WTC11 (cell line): ENCODE data around the gene PURA. TPM values are rescaled to one million over a fixed set of nuclear protein-coding genes. Genes with fewer than 3 reads are reported as not detected.

Experiments used
- ATAC-seq: fragments of 200-7000 bp; cut with Tn5 transposase; 2 replicates; pipeline ENCODE4 v1.10.0; 2021; ENCODE audit warnings: mild to moderate bottlenecking, moderate library complexity
- CTCF ChIA-PET: fragments of 300-600 bp; sonication (Branson Sonifier 250); formaldehyde crosslinking; loops from one replicate; lab custom pipeline; 2021; ENCODE audit warnings: antibody characterized with exemption; lab: Charles Lee
- POLR2A ChIA-PET: fragments of 350-600 bp; sonication (Branson Sonifier 250); formaldehyde crosslinking; loops from one replicate; lab custom pipeline; 2021; ENCODE audit warnings: antibody characterized with exemption; lab: Charles Lee
- DNase-seq: peaks from one replicate; pipeline ENCODE4 v3.0.0; 2021; ENCODE audit warnings: low spot score
- H3K27ac Mint-ChIP-seq: 2 replicates; pipeline ENCODE4 v1.8.0; 2021; ENCODE audit warnings: mixed read lengths
- H3K27me3 Mint-ChIP-seq: 2 replicates; pipeline ENCODE4 v1.8.0; 2021; ENCODE audit warnings: low read depth, mild to moderate bottlenecking, moderate library complexity, mixed read lengths
- H3K36me3 Mint-ChIP-seq: 2 replicates; pipeline ENCODE4 v1.8.0; 2021; ENCODE audit warnings: mixed read lengths
- H3K4me1 Mint-ChIP-seq: 2 replicates; pipeline ENCODE4 v1.8.0; 2022; ENCODE audit warnings: mixed read lengths
- H3K4me3 Mint-ChIP-seq: 2 replicates; pipeline ENCODE4 v1.8.0; 2021; ENCODE audit warnings: mild to moderate bottlenecking, moderate library complexity, mixed read lengths
- H3K9me3 Mint-ChIP-seq: 2 replicates; pipeline ENCODE4 v1.8.0; 2021; ENCODE audit warnings: mixed read lengths
- ATF6 ChIP-seq: sonication (generic); formaldehyde crosslinking; IDR thresholded peaks from 2 replicates; pipeline ENCODE4 v1.8.1; 2023; ENCODE audit warnings: mild to moderate bottlenecking, missing genetic modification reagents
- CDX4 ChIP-seq: fragments of 250-450 bp; sonication (Bioruptor Pico); IDR thresholded peaks from 2 replicates; pipeline ENCODE4 v1.9.0; 2021; ENCODE audit warnings: moderate library complexity, mild to moderate bottlenecking, inconsistent platforms, borderline replicate concordance
- E2F1 ChIP-seq: sonication (generic); formaldehyde crosslinking; IDR thresholded peaks from 2 replicates; pipeline ENCODE4 v1.8.0; 2022; ENCODE audit warnings: mild to moderate bottlenecking, missing genetic modification reagents
- E2F5 ChIP-seq: sonication (generic); formaldehyde crosslinking; IDR thresholded peaks from 2 replicates; pipeline ENCODE4 v1.8.1; 2022; ENCODE audit warnings: mild to moderate bottlenecking, moderate library complexity, missing genetic modification reagents
- ELF4 ChIP-seq: sonication (generic); formaldehyde crosslinking; IDR thresholded peaks from 2 replicates; pipeline ENCODE4 v1.8.1; 2022; ENCODE audit warnings: low read depth, mild to moderate bottlenecking, moderate library complexity, missing genetic modification reagents
- EMX1 ChIP-seq: fragments of 250-450 bp; sonication (Bioruptor Pico); IDR thresholded peaks from 2 replicates; pipeline ENCODE4 v1.8.0; 2021; ENCODE audit warnings: mild to moderate bottlenecking
- HMGA2 ChIP-seq: fragments of 250-450 bp; sonication (Bioruptor Pico); IDR thresholded peaks from 2 replicates; pipeline ENCODE4 v1.4.0; 2021; ENCODE audit warnings: mild to moderate bottlenecking, moderate library complexity
- HMGXB4 ChIP-seq: sonication (generic); formaldehyde crosslinking; IDR thresholded peaks from 2 replicates; pipeline ENCODE4 v1.8.1; 2023; ENCODE audit warnings: mild to moderate bottlenecking, moderate library complexity, missing genetic modification reagents
- JAZF1 ChIP-seq: fragments of 250-450 bp; sonication (Bioruptor Pico); IDR thresholded peaks from 2 replicates; pipeline ENCODE4 v1.9.0; 2021; ENCODE audit warnings: moderate library complexity, mild to moderate bottlenecking, inconsistent platforms
- NFATC4 ChIP-seq: fragments of 250-450 bp; sonication (Bioruptor Pico); IDR thresholded peaks from 2 replicates; pipeline ENCODE4 v1.9.0; 2021; ENCODE audit warnings: mild to moderate bottlenecking
- NFE2L1 ChIP-seq: sonication (generic); formaldehyde crosslinking; IDR thresholded peaks from 2 replicates; pipeline ENCODE4 v1.8.1; 2023; ENCODE audit warnings: missing genetic modification reagents
- OVOL2 ChIP-seq: fragments of 250-450 bp; sonication (Bioruptor Pico); IDR thresholded peaks from 2 replicates; pipeline ENCODE4 v1.9.0; 2021; ENCODE audit warnings: mild to moderate bottlenecking, borderline replicate concordance
- SOX15 ChIP-seq: fragments of 250-450 bp; sonication (Bioruptor Pico); IDR thresholded peaks from 2 replicates; pipeline ENCODE4 v1.9.0; 2021; ENCODE audit warnings: mild to moderate bottlenecking
- TEAD4 ChIP-seq: sonication (generic); formaldehyde crosslinking; IDR thresholded peaks from 2 replicates; pipeline ENCODE4 v1.8.0; 2022; ENCODE audit warnings: mild to moderate bottlenecking, missing genetic modification reagents
- ZBTB21 ChIP-seq: sonication (generic); formaldehyde crosslinking; IDR thresholded peaks from 2 replicates; pipeline ENCODE4 v1.8.1; 2023; ENCODE audit warnings: mild to moderate bottlenecking, missing genetic modification reagents, borderline replicate concordance
- ZNF138 ChIP-seq: sonication (generic); formaldehyde crosslinking; conservative IDR thresholded peaks from 2 replicates; pipeline ENCODE4 v1.8.1; 2022; ENCODE audit warnings: mild to moderate bottlenecking, moderate library complexity, missing genetic modification reagents
- ZNF263 ChIP-seq: sonication (generic); formaldehyde crosslinking; IDR thresholded peaks from 2 replicates; pipeline ENCODE4 v1.8.1; 2022; ENCODE audit warnings: low read depth, mild to moderate bottlenecking, moderate library complexity, missing genetic modification reagents
- ZNF423 ChIP-seq: fragments of 250-450 bp; sonication (Bioruptor Pico); IDR thresholded peaks from 2 replicates; pipeline ENCODE4 v2.1.2; 2022; ENCODE audit warnings: mild to moderate bottlenecking, moderate library complexity
- ZNF671 ChIP-seq: fragments of 250-450 bp; sonication (Bioruptor Pico); IDR thresholded peaks from 2 replicates; pipeline ENCODE4 v1.8.0; 2021; ENCODE audit warnings: mild to moderate bottlenecking
- total RNA-seq: library from RNA; stranded (reverse); gene quantifications from 3 replicates; pipeline ENCODE4 v1.2.3, GENCODE V29; 2021
- TF ChIP-seq, protein P1 (sequence below): sonication (generic); formaldehyde crosslinking; IDR thresholded peaks from 2 replicates; pipeline ENCODE4 v1.8.0; 2023; ENCODE audit warnings: mild to moderate bottlenecking, missing genetic modification reagents
- TF ChIP-seq, protein P2 (sequence below): fragments of 250-450 bp; sonication (Bioruptor Pico); IDR thresholded peaks from 2 replicates; pipeline ENCODE4 v1.8.0; 2021; ENCODE audit warnings: mild to moderate bottlenecking
- TF ChIP-seq, protein P3 (sequence below): sonication (generic); formaldehyde crosslinking; IDR thresholded peaks from 2 replicates; pipeline ENCODE4 v1.8.1; 2022; ENCODE audit warnings: low read depth, mild to moderate bottlenecking, moderate library complexity, missing genetic modification reagents, borderline replicate concordance

The PURA gene
- total RNA-seq, 1 experiment from 2014 or later: 9.0 TPM

DNA sequence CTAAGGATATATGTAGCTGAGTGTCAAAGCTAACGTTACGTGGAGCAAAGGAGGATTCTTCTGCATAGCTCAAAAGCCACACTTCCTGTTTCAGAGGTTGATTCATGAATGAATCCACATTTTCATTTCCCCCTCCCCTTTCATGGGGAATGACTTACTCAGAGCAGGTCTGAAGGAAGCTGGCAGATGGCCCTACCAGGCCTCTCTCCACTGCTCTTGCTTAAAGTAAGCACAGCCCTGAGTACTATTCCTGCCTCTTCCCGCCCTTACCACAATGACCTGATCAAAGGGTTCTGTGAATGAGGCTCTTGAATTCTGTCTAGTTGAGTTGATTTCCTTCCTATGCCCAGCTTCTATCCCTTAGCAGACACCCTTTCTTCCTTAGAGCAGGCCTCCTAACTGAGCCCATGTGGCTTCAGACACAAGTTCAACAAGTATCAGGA lies 18.1 kb downstream of the PURA start (continued):
- TF ChIP-seq E2F5 (CRISPR knock-in tag): no peak
- no peak for TF ChIP-seq EMX1
- no peak for TF ChIP-seq HMGXB4 (CRISPR knock-in tag)
- TF ChIP-seq HMGA2 (CRISPR knock-in tag): no peak
- TF ChIP-seq CDX4 (CRISPR knock-in tag): no peak
- TF ChIP-seq ZNF263 (CRISPR knock-in tag): no peak
- TF ChIP-seq JAZF1: no peak
- TF ChIP-seq, protein P1, sequence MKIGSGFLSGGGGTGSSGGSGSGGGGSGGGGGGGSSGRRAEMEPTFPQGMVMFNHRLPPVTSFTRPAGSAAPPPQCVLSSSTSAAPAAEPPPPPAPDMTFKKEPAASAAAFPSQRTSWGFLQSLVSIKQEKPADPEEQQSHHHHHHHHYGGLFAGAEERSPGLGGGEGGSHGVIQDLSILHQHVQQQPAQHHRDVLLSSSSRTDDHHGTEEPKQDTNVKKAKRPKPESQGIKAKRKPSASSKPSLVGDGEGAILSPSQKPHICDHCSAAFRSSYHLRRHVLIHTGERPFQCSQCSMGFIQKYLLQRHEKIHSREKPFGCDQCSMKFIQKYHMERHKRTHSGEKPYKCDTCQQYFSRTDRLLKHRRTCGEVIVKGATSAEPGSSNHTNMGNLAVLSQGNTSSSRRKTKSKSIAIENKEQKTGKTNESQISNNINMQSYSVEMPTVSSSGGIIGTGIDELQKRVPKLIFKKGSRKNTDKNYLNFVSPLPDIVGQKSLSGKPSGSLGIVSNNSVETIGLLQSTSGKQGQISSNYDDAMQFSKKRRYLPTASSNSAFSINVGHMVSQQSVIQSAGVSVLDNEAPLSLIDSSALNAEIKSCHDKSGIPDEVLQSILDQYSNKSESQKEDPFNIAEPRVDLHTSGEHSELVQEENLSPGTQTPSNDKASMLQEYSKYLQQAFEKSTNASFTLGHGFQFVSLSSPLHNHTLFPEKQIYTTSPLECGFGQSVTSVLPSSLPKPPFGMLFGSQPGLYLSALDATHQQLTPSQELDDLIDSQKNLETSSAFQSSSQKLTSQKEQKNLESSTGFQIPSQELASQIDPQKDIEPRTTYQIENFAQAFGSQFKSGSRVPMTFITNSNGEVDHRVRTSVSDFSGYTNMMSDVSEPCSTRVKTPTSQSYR (CRISPR knock-in tag): no peak
- TF ChIP-seq TEAD4: no peak
- TF ChIP-seq ZNF423 (CRISPR knock-in tag): no peak
- no peak for TF ChIP-seq NFE2L1 (CRISPR knock-in tag)
- TF ChIP-seq ELF4: no peak

GRCh38 chr5:140133514-140134167 lies 19.7 kb downstream of the PURA start:
- no peak for ATAC-seq
- no peak for DNase-seq
- peaks cover 15% of the 10 kb centered on the region for H3K4me1 Mint-ChIP-seq
- TF ChIP-seq ATF6 (CRISPR knock-in tag) (no peak), ZNF138 (no peak), ZNF671 (CRISPR knock-in tag) (no peak), NFATC4 (no peak), OVOL2 (CRISPR knock-in tag) (no peak), SOX15 (CRISPR knock-in tag) (no peak), ZBTB21 (CRISPR knock-in tag) (no peak), E2F1 (CRISPR knock-in tag) (no peak)
- TF ChIP-seq, protein P2, sequence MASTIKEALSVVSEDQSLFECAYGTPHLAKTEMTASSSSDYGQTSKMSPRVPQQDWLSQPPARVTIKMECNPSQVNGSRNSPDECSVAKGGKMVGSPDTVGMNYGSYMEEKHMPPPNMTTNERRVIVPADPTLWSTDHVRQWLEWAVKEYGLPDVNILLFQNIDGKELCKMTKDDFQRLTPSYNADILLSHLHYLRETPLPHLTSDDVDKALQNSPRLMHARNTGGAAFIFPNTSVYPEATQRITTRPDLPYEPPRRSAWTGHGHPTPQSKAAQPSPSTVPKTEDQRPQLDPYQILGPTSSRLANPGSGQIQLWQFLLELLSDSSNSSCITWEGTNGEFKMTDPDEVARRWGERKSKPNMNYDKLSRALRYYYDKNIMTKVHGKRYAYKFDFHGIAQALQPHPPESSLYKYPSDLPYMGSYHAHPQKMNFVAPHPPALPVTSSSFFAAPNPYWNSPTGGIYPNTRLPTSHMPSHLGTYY (CRISPR knock-in tag): no peak
- TF ChIP-seq, protein P3, sequence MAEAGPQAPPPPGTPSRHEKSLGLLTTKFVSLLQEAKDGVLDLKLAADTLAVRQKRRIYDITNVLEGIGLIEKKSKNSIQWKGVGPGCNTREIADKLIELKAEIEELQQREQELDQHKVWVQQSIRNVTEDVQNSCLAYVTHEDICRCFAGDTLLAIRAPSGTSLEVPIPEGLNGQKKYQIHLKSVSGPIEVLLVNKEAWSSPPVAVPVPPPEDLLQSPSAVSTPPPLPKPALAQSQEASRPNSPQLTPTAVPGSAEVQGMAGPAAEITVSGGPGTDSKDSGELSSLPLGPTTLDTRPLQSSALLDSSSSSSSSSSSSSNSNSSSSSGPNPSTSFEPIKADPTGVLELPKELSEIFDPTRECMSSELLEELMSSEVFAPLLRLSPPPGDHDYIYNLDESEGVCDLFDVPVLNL: no peak
- TF ChIP-seq, all 79 proteins: peak for 0
- ChIA-PET POLR2A (no interaction called here), CTCF (interaction anchor here (0.6 to 3.4 kb wide), 4 partner anchors 11 to 165 kb away, joined by 3 to 42 read pairs (median 4); no protein-coding TSS in a partner anchor)
- Mint-ChIP-seq H3K9me3 (no peaks in the 10 kb centered on the region), H3K27ac (no peak overlapping the region), H3K4me3 (no peak overlapping the region), H3K27me3 (peaks cover 2% of the 10 kb centered on the region; the same call in 1 of the 2 replicates), H3K36me3 (no peaks in the 10 kb centered on the region)
